HepG2 (cell line): ENCODE data around the gene TAF1B. TPM values are rescaled to one million over a fixed set of nuclear protein-coding genes. Genes with fewer than 3 reads are reported as not detected.
A peak's percentile ranks its signal among the peaks of the same experiment; 100 is the strongest.

Experiments used
- DNMT1 ChIP-seq: sonication (generic); formaldehyde crosslinking; IDR thresholded peaks from 2 replicates; pipeline ENCODE4 v1.5.1; 2020; ENCODE audit warnings: mild to moderate bottlenecking, missing genetic modification reagents
- HNRNPLL ChIP-seq: fragments of 200-400 bp; formaldehyde crosslinking; IDR thresholded peaks from 2 replicates; pipeline ENCODE4 v1.6.1; 2017; ENCODE audit warnings: mild to moderate bottlenecking, low read depth, low read length; ENCODE audit not compliant: poor library complexity, severe bottlenecking
- KLF9 ChIP-seq: IDR thresholded peaks from 2 replicates; pipeline ENCODE4 v1.6.1; 2016; ENCODE audit warnings: low read depth
- NFE2L1 ChIP-seq: sonication (generic); formaldehyde crosslinking; IDR thresholded peaks from 2 replicates; pipeline ENCODE4 v1.4.0; 2020; ENCODE audit warnings: missing genetic modification reagents, mild to moderate bottlenecking, borderline replicate concordance
- NR2F1 ChIP-seq, 2 experiments: fragments of 450-650 bp in 1 of 2; formaldehyde crosslinking in 1 of 2; IDR thresholded peaks; 2 replicates each; pipeline versions ENCODE4 v1.5.0 to v1.6.1; 2016 to 2020; ENCODE audit warnings: mild to moderate bottlenecking in 1 of 2, missing compliant biosample characterization in 1 of 2, missing genetic modification reagents in 1 of 2, moderate library complexity in 1 of 2
- PTBP1 ChIP-seq: fragments of 200-400 bp; formaldehyde crosslinking; IDR thresholded peaks from 2 replicates; pipeline ENCODE4 v1.6.1; 2018; ENCODE audit warnings: low read length, low read depth; ENCODE audit not compliant: poor library complexity, severe bottlenecking
- SETDB1 ChIP-seq: sonication (generic); formaldehyde crosslinking; IDR thresholded peaks from 2 replicates; pipeline ENCODE4 v1.5.1; 2020; ENCODE audit warnings: missing genetic modification reagents, mild to moderate bottlenecking, borderline replicate concordance
- TP53 ChIP-seq: sonication (generic); formaldehyde crosslinking; conservative IDR thresholded peaks from 2 replicates; pipeline ENCODE4 v1.4.0; 2020; ENCODE audit warnings: missing genetic modification reagents
- U2AF1 ChIP-seq: fragments of 200-400 bp; formaldehyde crosslinking; optimal IDR thresholded peaks from 2 replicates; pipeline ENCODE3; 2017; ENCODE audit warnings: mild to moderate bottlenecking, low read depth, low read length
- XBP1 ChIP-seq: sonication (generic); formaldehyde crosslinking; IDR thresholded peaks from 2 replicates; pipeline ENCODE4 v1.5.0; 2020; ENCODE audit warnings: missing genetic modification reagents
- YY1 ChIP-seq: IDR thresholded peaks from 2 replicates; pipeline ENCODE4 v1.6.1; 2011; ENCODE audit warnings: low read length, low read depth, moderate library complexity, mild to moderate bottlenecking; ENCODE audit not compliant: insufficient read depth, insufficient replicate concordance
- ZBTB43 ChIP-seq: sonication (generic); formaldehyde crosslinking; conservative IDR thresholded peaks from 2 replicates; pipeline ENCODE4 v1.4.0; 2020; ENCODE audit warnings: missing genetic modification reagents
- ZNF101 ChIP-seq: sonication (generic); formaldehyde crosslinking; IDR thresholded peaks from 2 replicates; pipeline ENCODE4 v1.4.0; 2020; ENCODE audit warnings: mild to moderate bottlenecking, low read depth, missing genetic modification reagents, borderline replicate concordance
- ZNF136 ChIP-seq: sonication (generic); formaldehyde crosslinking; IDR thresholded peaks from 2 replicates; pipeline ENCODE4 v1.8.1; 2022; ENCODE audit warnings: low read depth, mild to moderate bottlenecking, moderate library complexity, missing genetic modification reagents
- ZNF17 ChIP-seq: sonication (generic); formaldehyde crosslinking; IDR thresholded peaks from 2 replicates; pipeline ENCODE4 v1.5.0; 2020; ENCODE audit warnings: mild to moderate bottlenecking, missing genetic modification reagents
- ZNF296 ChIP-seq: sonication (generic); formaldehyde crosslinking; conservative IDR thresholded peaks from 2 replicates; pipeline ENCODE4 v1.5.0; 2020; ENCODE audit warnings: mild to moderate bottlenecking, missing genetic modification reagents
- ZNF562 ChIP-seq: sonication (generic); formaldehyde crosslinking; IDR thresholded peaks from 2 replicates; pipeline ENCODE4 v1.8.0; 2022; ENCODE audit warnings: missing genetic modification reagents, borderline replicate concordance
- ZNF780A ChIP-seq: sonication (generic); formaldehyde crosslinking; IDR thresholded peaks from 2 replicates; pipeline ENCODE4 v1.8.0; 2022; ENCODE audit warnings: mild to moderate bottlenecking, missing genetic modification reagents, moderate library complexity
- ZSCAN20 ChIP-seq: sonication (generic); formaldehyde crosslinking; IDR thresholded peaks from 2 replicates; pipeline ENCODE4 v1.4.0; 2020; ENCODE audit warnings: missing genetic modification reagents, mild to moderate bottlenecking, borderline replicate concordance
- polyA plus RNA-seq, 8 experiments: library from polyadenylated mRNA; depleted of rRNA in 3 of 8; stranded (reverse) in 7 of 8; unstranded in 1 of 8; fragments of >200 nt; fragmentation: Illumina TruSeq in 4 of 8; extraction: Trizol in 4 of 8; gene quantifications; 2 replicates each; pipeline versions ENCODE4 v1.2.1 to v1.2.3, GENCODE V29; 2011 to 2016; ENCODE audit warnings: low read depth in 4 of 8, missing spikeins in 1 of 8, mixed read lengths in 1 of 8; ENCODE audit not compliant: insufficient read depth in 1 of 8
- total RNA-seq, 5 experiments: library from RNA; depleted of rRNA; stranded (reverse); fragments of >200 nt; fragmentation: Illumina TruSeq; extraction: Trizol; gene quantifications; 2 replicates each; pipeline ENCODE4 v1.2.3, GENCODE V29; 2016; ENCODE audit warnings: low read depth in 1 of 5
- TF ChIP-seq, protein P1 (sequence below): sonication (generic); formaldehyde crosslinking; IDR thresholded peaks from 2 replicates; pipeline ENCODE4 v1.4.0; 2020; ENCODE audit warnings: mild to moderate bottlenecking, missing genetic modification reagents
- TF ChIP-seq, protein P2 (sequence below): sonication (generic); formaldehyde crosslinking; IDR thresholded peaks from 2 replicates; pipeline ENCODE4 v1.5.0; 2020; ENCODE audit warnings: mild to moderate bottlenecking, missing genetic modification reagents, borderline replicate concordance
- TF ChIP-seq, protein P3 (sequence below): sonication (generic); formaldehyde crosslinking; IDR thresholded peaks from 2 replicates; pipeline ENCODE4 v1.5.0; 2020; ENCODE audit warnings: mild to moderate bottlenecking, low read depth, missing genetic modification reagents, borderline replicate concordance
- TF ChIP-seq, protein P4 (sequence below): sonication (generic); formaldehyde crosslinking; conservative IDR thresholded peaks from 2 replicates; pipeline ENCODE4 v1.8.0; 2022; ENCODE audit warnings: low read depth, missing genetic modification reagents

The TAF1B gene
- total and polyA plus RNA-seq, 2 of the 13 experiments (the other 11 are each of a cell fraction or from before 2014, with no cell fraction given) = 13.3 to 27.7 TPM

DNA sequence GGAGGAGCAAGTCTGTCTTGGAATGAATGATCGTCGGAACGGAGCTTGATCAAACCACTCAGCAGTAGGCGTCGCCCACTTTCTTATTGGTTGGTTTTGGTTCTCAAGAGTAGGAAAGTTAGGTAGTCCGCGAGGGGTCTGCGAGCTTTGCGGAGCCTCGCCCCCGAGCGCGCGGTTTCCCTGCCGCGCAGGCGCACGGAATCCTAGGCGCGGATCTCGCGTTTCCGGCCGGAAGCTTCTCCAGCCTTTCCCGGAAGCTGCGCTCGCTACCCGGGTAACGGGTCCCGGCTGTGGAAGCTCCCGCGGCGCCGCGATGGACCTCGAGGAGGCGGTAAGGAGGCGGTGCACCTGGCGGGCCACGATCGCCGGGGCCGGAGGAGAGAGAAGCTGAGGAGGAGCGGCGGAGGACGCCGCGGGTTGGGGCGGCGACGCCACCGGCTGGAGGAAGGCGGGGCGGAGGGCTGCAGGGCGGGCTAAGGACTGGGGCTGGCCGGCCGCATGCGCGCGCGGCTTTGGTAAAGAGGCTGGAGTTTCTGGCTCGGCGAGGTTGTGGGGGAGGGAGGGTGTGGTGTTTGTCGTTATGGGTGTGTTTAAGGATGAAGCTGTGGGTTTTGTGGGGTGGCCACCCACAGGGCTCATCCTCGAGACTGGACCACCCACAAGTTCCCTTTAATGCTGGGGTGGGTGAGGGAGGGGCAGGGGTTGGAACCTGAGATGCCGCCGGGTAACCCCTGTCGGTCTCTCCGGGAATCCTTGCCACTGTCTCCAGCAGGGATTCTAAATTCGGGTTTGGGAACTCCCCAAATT lies at the start of gene TAF1B (continued):
- TF ChIP-seq NFE2L1 (no peak; the same call in 1 of the 2 replicates), ZNF562 (CRISPR knock-in tag) (no peak), KLF9 (CRISPR knock-in tag) (peak; percentile 93), TP53 (peak; percentile 87), YY1 (peak; percentile 63), SETDB1 (CRISPR knock-in tag) (no peak), ZNF136 (CRISPR knock-in tag) (peak; percentile 97), PTBP1 (peak; percentile 44), ZSCAN20 (CRISPR knock-in tag) (peak; percentile 73), XBP1 (CRISPR knock-in tag) (0 out of 2 replicates have a peak, but pooled peaks have one; percentile 45), DNMT1 (peak; percentile 93), ZNF17 (peak; percentile 90; the same call in 1 of the 2 replicates), ZNF780A (CRISPR knock-in tag) (no peak), HNRNPLL (peak; percentile 99), NR2F1 (CRISPR knock-in tag; IDR thresholded peaks at IDR 0.05) (no peak; a peak in 1 of 4 replicates), ZNF101 (CRISPR knock-in tag) (peak; percentile 65; the same call in 1 of the 2 replicates), ZBTB43 (CRISPR knock-in tag) (peak; percentile 80), ZNF296 (CRISPR knock-in tag) (peak; percentile 82), U2AF1 (no peak)
- TF ChIP-seq, protein P1, sequence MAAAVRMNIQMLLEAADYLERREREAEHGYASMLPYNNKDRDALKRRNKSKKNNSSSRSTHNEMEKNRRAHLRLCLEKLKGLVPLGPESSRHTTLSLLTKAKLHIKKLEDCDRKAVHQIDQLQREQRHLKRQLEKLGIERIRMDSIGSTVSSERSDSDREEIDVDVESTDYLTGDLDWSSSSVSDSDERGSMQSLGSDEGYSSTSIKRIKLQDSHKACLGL (CRISPR knock-in tag) = peak; percentile 97
- TF ChIP-seq, protein P2, sequence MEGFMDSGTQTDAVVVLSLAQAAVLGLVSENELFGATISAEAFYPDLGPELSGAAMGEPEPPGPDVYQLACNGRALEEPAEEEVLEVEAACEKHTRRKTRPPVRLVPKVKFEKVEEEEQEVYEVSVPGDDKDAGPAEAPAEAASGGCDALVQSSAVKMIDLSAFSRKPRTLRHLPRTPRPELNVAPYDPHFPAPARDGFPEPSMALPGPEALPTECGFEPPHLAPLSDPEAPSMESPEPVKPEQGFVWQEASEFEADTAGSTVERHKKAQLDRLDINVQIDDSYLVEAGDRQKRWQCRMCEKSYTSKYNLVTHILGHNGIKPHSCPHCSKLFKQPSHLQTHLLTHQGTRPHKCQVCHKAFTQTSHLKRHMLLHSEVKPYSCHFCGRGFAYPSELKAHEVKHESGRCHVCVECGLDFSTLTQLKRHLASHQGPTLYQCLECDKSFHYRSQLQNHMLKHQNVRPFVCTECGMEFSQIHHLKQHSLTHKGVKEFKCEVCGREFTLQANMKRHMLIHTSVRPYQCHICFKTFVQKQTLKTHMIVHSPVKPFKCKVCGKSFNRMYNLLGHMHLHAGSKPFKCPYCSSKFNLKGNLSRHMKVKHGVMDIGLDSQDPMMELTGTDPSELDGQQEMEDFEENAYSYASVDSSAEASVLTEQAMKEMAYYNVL = peak; percentile 92
- TF ChIP-seq, protein P3, sequence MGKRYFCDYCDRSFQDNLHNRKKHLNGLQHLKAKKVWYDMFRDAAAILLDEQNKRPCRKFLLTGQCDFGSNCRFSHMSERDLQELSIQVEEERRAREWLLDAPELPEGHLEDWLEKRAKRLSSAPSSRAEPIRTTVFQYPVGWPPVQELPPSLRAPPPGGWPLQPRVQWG (CRISPR knock-in tag) = no peak
- TF ChIP-seq, protein P4, sequence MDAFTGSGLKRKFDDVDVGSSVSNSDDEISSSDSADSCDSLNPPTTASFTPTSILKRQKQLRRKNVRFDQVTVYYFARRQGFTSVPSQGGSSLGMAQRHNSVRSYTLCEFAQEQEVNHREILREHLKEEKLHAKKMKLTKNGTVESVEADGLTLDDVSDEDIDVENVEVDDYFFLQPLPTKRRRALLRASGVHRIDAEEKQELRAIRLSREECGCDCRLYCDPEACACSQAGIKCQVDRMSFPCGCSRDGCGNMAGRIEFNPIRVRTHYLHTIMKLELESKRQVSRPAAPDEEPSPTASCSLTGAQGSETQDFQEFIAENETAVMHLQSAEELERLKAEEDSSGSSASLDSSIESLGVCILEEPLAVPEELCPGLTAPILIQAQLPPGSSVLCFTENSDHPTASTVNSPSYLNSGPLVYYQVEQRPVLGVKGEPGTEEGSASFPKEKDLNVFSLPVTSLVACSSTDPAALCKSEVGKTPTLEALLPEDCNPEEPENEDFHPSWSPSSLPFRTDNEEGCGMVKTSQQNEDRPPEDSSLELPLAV (CRISPR knock-in tag) = no peak
